Hepatocyte (in vitro differentiated cells): ENCODE results near the gene PPP2R5C. TPM values are rescaled to one million over a fixed set of nuclear protein-coding genes. Genes with fewer than 3 reads are reported as not detected.

Experiments used
- DNase-seq: peaks from one replicate; pipeline ENCODE4 v3.0.0-alpha.2; 2016; ENCODE audit warnings: low spot score
- H2AFZ ChIP-seq: fragments of 200-600 bp; sonication (generic); 2 replicates; pipeline ENCODE4 v1.6.0; 2016; ENCODE audit warnings: antibody characterized with exemption, mild to moderate bottlenecking
- H3K27ac ChIP-seq: fragments of 200-600 bp; sonication (generic); 2 replicates; pipeline ENCODE4 v1.5.1; 2016; ENCODE audit warnings: mild to moderate bottlenecking
- H3K27me3 ChIP-seq: fragments of 200-600 bp; sonication (generic); 2 replicates; pipeline ENCODE4 v1.6.1; 2016
- H3K36me3 ChIP-seq: fragments of 200-600 bp; sonication (generic); replicated peaks from 2 replicates; pipeline ENCODE4 v1.5.1; 2016; ENCODE audit warnings: low read depth; ENCODE audit not compliant: insufficient read depth
- H3K4me1 ChIP-seq: fragments of 200-600 bp; sonication (generic); 2 replicates; pipeline ENCODE4 v1.5.1; 2016; ENCODE audit warnings: mild to moderate bottlenecking, moderate library complexity; ENCODE audit not compliant: insufficient read depth
- H3K4me2 ChIP-seq: fragments of 200-600 bp; sonication (generic); 2 replicates; pipeline ENCODE4 v1.6.0; 2016
- H3K4me3 ChIP-seq: fragments of 200-600 bp; sonication (generic); 2 replicates; pipeline ENCODE4 v1.5.1; 2016; ENCODE audit warnings: mild to moderate bottlenecking
- H3K79me2 ChIP-seq: fragments of 200-600 bp; sonication (generic); 2 replicates; pipeline ENCODE4 v1.6.0; 2017; ENCODE audit warnings: mild to moderate bottlenecking
- H3K9me2 ChIP-seq: fragments of 200-600 bp; sonication (generic); replicated peaks from 2 replicates; pipeline ENCODE4 v1.6.0; 2017; ENCODE audit warnings: mild to moderate bottlenecking; ENCODE audit not compliant: insufficient read depth
- H3K9me3 ChIP-seq: fragments of 200-600 bp; sonication (generic); 2 replicates; pipeline ENCODE4 v1.5.1; 2016; ENCODE audit warnings: low read depth, mild to moderate bottlenecking
- H4K20me1 ChIP-seq: fragments of 200-600 bp; sonication (generic); 2 replicates; pipeline ENCODE4 v1.6.0; 2016; ENCODE audit warnings: mild to moderate bottlenecking; ENCODE audit not compliant: insufficient read depth, poor library complexity, severe bottlenecking
- EZH2 ChIP-seq: fragments of 200-600 bp; sonication (generic); IDR thresholded peaks from 2 replicates; pipeline ENCODE4 v1.6.1; 2016; ENCODE audit warnings: antibody characterized with exemption, mild to moderate bottlenecking, borderline replicate concordance
- EZH2phosphoT487 ChIP-seq: fragments of 200-600 bp; sonication (generic); IDR thresholded peaks from one replicate; pipeline ENCODE4 v1.6.1; 2018; ENCODE audit warnings: antibody characterized with exemption, mild to moderate bottlenecking, low read depth, moderate library complexity; ENCODE audit not compliant: unreplicated experiment, severe bottlenecking
- WGBS: methylation state at CpG from one replicate; pipeline ENCODE4 v1.1.6; 2016; ENCODE audit warnings: low lambda C conversion rate; ENCODE audit errors: missing lambda C conversion rate; 5-methylcytosine and 5-hydroxymethylcytosine counted together
- polyA plus RNA-seq: library from polyadenylated mRNA; unstranded; fragments of >200 nt; fragmentation: Nextera tagmentation; extraction: Ambion mirVana; gene quantifications from 2 replicates; pipeline ENCODE4 v1.2.1, GENCODE V29; 2016
- total RNA-seq: library from RNA; depleted of rRNA; stranded (reverse); fragments of >200 nt; gene quantifications from 2 replicates; pipeline ENCODE4 v1.2.3, GENCODE V29; 2014
- TF ChIP-seq, protein P1 (sequence below): fragments of 200-600 bp; sonication (generic); IDR thresholded peaks from 2 replicates; pipeline ENCODE4 v1.5.1; 2016; ENCODE audit warnings: antibody characterized with exemption, mild to moderate bottlenecking; ENCODE audit not compliant: poor library complexity

Gene PPP2R5C
- total and polyA plus RNA-seq, 2 experiments from 2014 or later: 47.4 to 78.0 TPM

DNA sequence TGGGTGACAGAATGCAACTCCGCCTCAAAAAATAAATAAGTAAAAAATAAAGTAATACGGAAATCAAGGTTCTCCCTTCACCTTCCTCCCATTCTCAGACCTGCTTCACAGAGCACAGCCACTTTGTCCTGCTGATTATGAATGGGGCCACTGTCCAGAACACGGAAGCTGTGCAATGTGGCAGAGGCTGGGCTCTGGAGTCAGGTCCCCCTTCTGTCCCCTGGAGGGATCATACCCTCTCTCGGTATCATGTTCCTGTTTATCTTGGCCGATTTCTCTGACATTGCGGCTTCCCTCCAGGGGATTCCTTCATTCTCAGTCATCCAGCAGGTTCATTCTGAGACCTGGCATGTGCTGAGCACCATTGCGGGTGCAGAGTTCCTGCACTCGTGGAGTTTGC, 11.3 kb downstream of the PPP2R5C start:
- H3K4me3 ChIP-seq: no peak overlapping the region
- no peak for TF ChIP-seq EZH2phosphoT487
- no peak for TF ChIP-seq EZH2
- no peaks in the 10 kb centered on the region for H4K20me1 ChIP-seq
- peaks cover 6% of the 10 kb centered on the region for H3K79me2 ChIP-seq
- no peak overlapping the region for H2AFZ ChIP-seq
- no peaks in the 10 kb centered on the region for H3K4me1 ChIP-seq
- no peaks in the 10 kb centered on the region for H3K36me3 ChIP-seq
- H3K9me2 ChIP-seq: no peaks in the 10 kb centered on the region
- 89% methylated on average over 8 of the region's 8 CpGs for WGBS
- no peak for DNase-seq
- no peaks in the 10 kb centered on the region for H3K9me3 ChIP-seq
- H3K27ac ChIP-seq: no peak overlapping the region
- H3K27me3 ChIP-seq: no peaks in the 10 kb centered on the region
- H3K4me2 ChIP-seq: no peak overlapping the region

DNA sequence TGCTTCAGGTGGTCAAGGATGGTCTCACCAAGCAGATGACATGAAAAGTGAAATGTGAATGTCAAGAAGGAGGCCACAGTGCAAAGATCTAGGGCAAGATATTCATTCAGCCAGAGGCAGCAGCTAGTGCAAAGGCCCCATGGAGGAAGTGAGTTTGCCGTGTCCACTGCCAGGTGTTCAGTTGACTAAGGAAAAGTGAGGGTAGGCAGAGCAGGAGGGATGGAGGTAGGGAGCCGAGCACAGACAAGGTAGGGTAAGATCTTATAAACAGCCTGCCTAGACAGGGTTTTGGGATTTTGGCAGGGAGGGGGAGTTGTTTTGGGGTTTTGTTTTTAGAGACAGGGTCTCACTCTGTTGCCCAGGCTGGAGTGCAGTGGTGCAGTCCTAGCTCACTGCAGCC, 11.9 kb downstream of the PPP2R5C start:
- WGBS: 98% methylated on average over 2 of the region's 2 CpGs

DNA sequence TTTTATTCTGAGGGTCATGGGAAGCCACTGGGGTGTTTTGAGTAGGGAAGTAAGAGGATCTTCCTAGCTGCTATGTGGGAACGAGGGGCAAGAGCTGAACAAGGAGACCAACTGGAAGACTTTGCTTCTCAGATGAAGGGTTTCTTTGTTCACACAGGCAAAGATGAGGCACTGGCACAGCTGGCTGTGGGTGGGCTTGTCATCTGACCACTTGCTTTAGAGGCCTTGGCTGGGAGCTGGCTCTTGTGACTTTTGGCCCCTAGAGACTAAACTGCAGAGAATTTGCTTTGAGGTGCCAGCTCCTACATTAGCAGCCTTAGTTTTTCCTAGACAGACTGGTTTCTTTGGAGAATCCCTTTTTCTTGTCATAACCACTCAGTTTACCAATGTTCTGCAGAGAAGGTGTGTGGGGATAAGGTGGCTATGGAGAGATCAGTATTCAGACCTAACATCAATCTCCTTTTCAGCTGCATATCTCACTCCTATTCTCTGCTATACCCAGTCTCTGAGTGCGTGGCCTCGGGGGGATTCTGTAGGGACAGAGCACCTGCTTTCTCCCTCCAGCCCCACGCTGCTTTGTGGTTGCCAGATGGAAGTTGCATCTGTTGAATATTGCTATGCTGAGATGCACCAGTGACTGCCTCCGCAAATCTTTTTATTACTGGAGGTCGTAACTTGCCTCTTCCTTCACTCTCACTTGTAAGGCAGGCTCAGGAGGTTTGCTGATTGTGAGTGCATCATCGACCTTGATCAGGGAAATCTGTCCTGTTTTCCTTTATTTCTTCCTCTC, 12.7 kb downstream of the PPP2R5C start:
- Histone ChIP-seq H3K4me3 (no peak overlapping the region), H3K36me3 (no peaks in the 10 kb centered on the region), H3K79me2 (peaks cover 7% of the 10 kb centered on the region), H3K9me2 (no peaks in the 10 kb centered on the region), H4K20me1 (no peaks in the 10 kb centered on the region), H2AFZ (no peak overlapping the region), H3K9me3 (no peaks in the 10 kb centered on the region), H3K27ac (no peak overlapping the region), H3K27me3 (peaks cover 13% of the 10 kb centered on the region), H3K4me2 (no peak overlapping the region), H3K4me1 (no peaks in the 10 kb centered on the region)
- no peak for DNase-seq
- 78% methylated on average over 7 of the region's 7 CpGs for WGBS
- TF ChIP-seq EZH2phosphoT487 (no peak), EZH2 (no peak)
- TF ChIP-seq, protein P1, sequence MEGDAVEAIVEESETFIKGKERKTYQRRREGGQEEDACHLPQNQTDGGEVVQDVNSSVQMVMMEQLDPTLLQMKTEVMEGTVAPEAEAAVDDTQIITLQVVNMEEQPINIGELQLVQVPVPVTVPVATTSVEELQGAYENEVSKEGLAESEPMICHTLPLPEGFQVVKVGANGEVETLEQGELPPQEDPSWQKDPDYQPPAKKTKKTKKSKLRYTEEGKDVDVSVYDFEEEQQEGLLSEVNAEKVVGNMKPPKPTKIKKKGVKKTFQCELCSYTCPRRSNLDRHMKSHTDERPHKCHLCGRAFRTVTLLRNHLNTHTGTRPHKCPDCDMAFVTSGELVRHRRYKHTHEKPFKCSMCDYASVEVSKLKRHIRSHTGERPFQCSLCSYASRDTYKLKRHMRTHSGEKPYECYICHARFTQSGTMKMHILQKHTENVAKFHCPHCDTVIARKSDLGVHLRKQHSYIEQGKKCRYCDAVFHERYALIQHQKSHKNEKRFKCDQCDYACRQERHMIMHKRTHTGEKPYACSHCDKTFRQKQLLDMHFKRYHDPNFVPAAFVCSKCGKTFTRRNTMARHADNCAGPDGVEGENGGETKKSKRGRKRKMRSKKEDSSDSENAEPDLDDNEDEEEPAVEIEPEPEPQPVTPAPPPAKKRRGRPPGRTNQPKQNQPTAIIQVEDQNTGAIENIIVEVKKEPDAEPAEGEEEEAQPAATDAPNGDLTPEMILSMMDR: no peak

More for the DNA sequence above, 11.9 kb downstream of the PPP2R5C start:
- Histone ChIP-seq H3K79me2 (peaks cover 7% of the 10 kb centered on the region), H2AFZ (no peak overlapping the region), H3K9me3 (no peaks in the 10 kb centered on the region), H3K9me2 (no peaks in the 10 kb centered on the region), H4K20me1 (no peaks in the 10 kb centered on the region), H3K4me3 (no peak overlapping the region), H3K27ac (no peak overlapping the region), H3K4me1 (no peaks in the 10 kb centered on the region), H3K27me3 (peaks cover 4% of the 10 kb centered on the region), H3K4me2 (no peak overlapping the region), H3K36me3 (no peaks in the 10 kb centered on the region)
- TF ChIP-seq EZH2phosphoT487 (no peak), EZH2 (no peak)
- TF ChIP-seq, protein P1: no peak
- no peak for DNase-seq

DNA sequence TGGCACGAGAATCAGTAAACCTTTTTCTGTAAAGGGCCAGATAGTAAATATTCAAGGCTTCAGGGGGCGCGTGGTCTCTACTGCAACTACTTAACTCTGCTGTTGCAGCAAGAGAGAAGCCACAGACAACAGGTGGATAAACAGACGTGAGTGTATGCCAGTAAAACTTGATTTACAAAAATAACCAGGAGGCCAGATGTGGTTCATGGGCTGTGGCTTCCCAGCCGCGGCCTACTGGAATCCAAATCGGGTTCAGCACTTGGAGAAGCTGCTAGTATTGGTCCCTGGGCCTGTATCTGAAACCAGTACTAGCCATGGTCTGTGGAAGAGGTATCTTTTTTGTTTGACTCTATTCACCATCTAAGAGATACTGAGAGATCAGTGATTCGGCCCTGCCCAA, 13.3 kb downstream of the PPP2R5C start:
- H3K9me3 ChIP-seq: no peaks in the 10 kb centered on the region
- TF ChIP-seq EZH2 (no peak), EZH2phosphoT487 (no peak)
- TF ChIP-seq, protein P1: no peak
- H2AFZ ChIP-seq: no peak overlapping the region
- no peak overlapping the region for H3K4me2 ChIP-seq
- H4K20me1 ChIP-seq: no peaks in the 10 kb centered on the region
- no peaks in the 10 kb centered on the region for H3K9me2 ChIP-seq
- peaks cover 7% of the 10 kb centered on the region for H3K79me2 ChIP-seq
- DNase-seq: no peak
- peaks cover 18% of the 10 kb centered on the region for H3K27me3 ChIP-seq
- H3K4me1 ChIP-seq: no peaks in the 10 kb centered on the region
- no peaks in the 10 kb centered on the region for H3K36me3 ChIP-seq
- H3K4me3 ChIP-seq: no peak overlapping the region
- H3K27ac ChIP-seq: no peak overlapping the region
- WGBS: 86% methylated on average over 8 of the region's 8 CpGs
